H9 (cell line): Measurements from ENCODE around the gene CD58. TPM values are rescaled to one million over a fixed set of nuclear protein-coding genes. Genes with fewer than 3 reads are reported as not detected.

Experiments
- DNase-seq: peaks from one replicate; pipeline ENCODE4 v3.0.0-alpha.2; 2017
- H2AFZ ChIP-seq: one replicate; pipeline ENCODE4 v1.6.1; 2013; ENCODE audit warnings: mild to moderate bottlenecking, low read length, control low read depth, moderate library complexity
- H2AK5ac ChIP-seq: 2 replicates; pipeline ENCODE4 v1.6.1; 2013; ENCODE audit warnings: low read length, control low read depth, mixed read lengths; ENCODE audit not compliant: insufficient read length
- H2BK120ac ChIP-seq: one replicate; pipeline ENCODE4 v1.6.1; 2013; ENCODE audit warnings: low read depth, mild to moderate bottlenecking, low read length, control low read depth, inconsistent platforms; ENCODE audit not compliant: poor library complexity, severe bottlenecking
- H2BK12ac ChIP-seq: 2 replicates; pipeline ENCODE4 v1.6.1; 2013; ENCODE audit warnings: low read length, control low read depth, mixed read lengths, low read depth; ENCODE audit not compliant: insufficient read length
- H2BK15ac ChIP-seq: 2 replicates; pipeline ENCODE4 v1.6.1; 2013; ENCODE audit warnings: low read depth, low read length, control low read depth
- H2BK20ac ChIP-seq: one replicate; pipeline ENCODE4 v1.6.1; 2013; ENCODE audit warnings: low read depth, mild to moderate bottlenecking, low read length, control low read depth, inconsistent platforms; ENCODE audit not compliant: poor library complexity, severe bottlenecking
- H2BK5ac ChIP-seq: 2 replicates; pipeline ENCODE4 v1.6.1; 2013; ENCODE audit warnings: low read length, control low read depth, mixed read lengths; ENCODE audit not compliant: insufficient read length
- H3K14ac ChIP-seq: 2 replicates; pipeline ENCODE4 v1.6.1; 2013; ENCODE audit warnings: low read length, control low read depth; ENCODE audit not compliant: insufficient read depth
- H3K18ac ChIP-seq: 2 replicates; pipeline ENCODE4 v1.6.1; 2013; ENCODE audit warnings: low read depth, mild to moderate bottlenecking, mixed read lengths, low read length, control low read depth; ENCODE audit not compliant: insufficient read length
- H3K23ac ChIP-seq: 2 replicates; pipeline ENCODE4 v1.6.1; 2013; ENCODE audit warnings: low read length, control low read depth, mixed read lengths, low read depth; ENCODE audit not compliant: insufficient read length
- H3K23me2 ChIP-seq: 2 replicates; pipeline ENCODE4 v1.6.1; 2013; ENCODE audit warnings: low read depth, mild to moderate bottlenecking, mixed read lengths, low read length, control low read depth; ENCODE audit not compliant: insufficient read length, poor library complexity, severe bottlenecking
- H3K27ac ChIP-seq: 2 replicates; pipeline ENCODE4 v1.5.1; 2013; ENCODE audit warnings: low read length, control low read depth, mixed read lengths, low read depth; ENCODE audit not compliant: insufficient read length
- H3K27me3 ChIP-seq: 2 replicates; pipeline ENCODE4 v1.6.1; 2013; ENCODE audit warnings: low read length, control low read depth, inconsistent platforms; ENCODE audit not compliant: insufficient read depth
- H3K4ac ChIP-seq: 2 replicates; pipeline ENCODE4 v1.6.1; 2013; ENCODE audit warnings: low read depth, mild to moderate bottlenecking, control low read depth, inconsistent platforms, low read length, moderate library complexity
- H3K4me1 ChIP-seq: 2 replicates; pipeline ENCODE4 v1.6.1; 2013; ENCODE audit warnings: low read length, control low read depth, inconsistent platforms; ENCODE audit not compliant: insufficient read depth
- H3K4me2 ChIP-seq: 2 replicates; pipeline ENCODE4 v1.6.1; 2013; ENCODE audit warnings: low read length, control low read depth, mixed read lengths; ENCODE audit not compliant: insufficient read length, insufficient read depth
- H3K56ac ChIP-seq: 2 replicates; pipeline ENCODE4 v1.6.1; 2013; ENCODE audit warnings: low read depth, mild to moderate bottlenecking, mixed read lengths, low read length, control low read depth; ENCODE audit not compliant: insufficient read length
- H3K79me1 ChIP-seq: 2 replicates; pipeline ENCODE4 v1.6.1; 2013; ENCODE audit warnings: low read depth, mild to moderate bottlenecking, moderate library complexity, low read length, control low read depth, inconsistent platforms; ENCODE audit not compliant: insufficient read depth, poor library complexity, severe bottlenecking
- H3K79me2 ChIP-seq: 2 replicates; pipeline ENCODE4 v1.6.1; 2013; ENCODE audit warnings: low read length, control low read depth, inconsistent platforms; ENCODE audit not compliant: insufficient read depth
- H3K9ac ChIP-seq: 2 replicates; pipeline ENCODE4 v1.6.1; 2013; ENCODE audit warnings: low read length, control low read depth, mixed read lengths; ENCODE audit not compliant: insufficient read length; ENCODE audit errors: extremely low read depth
- H3K9me3 ChIP-seq: one replicate; pipeline ENCODE4 v1.6.1; 2013; ENCODE audit warnings: low read depth, low read length, inconsistent platforms; ENCODE audit not compliant: control insufficient read depth
- H3T11ph ChIP-seq: one replicate; pipeline ENCODE4 v1.6.1; 2013; ENCODE audit warnings: mild to moderate bottlenecking, low read length, control low read depth, inconsistent platforms
- H4K20me1 ChIP-seq: one replicate; pipeline ENCODE4 v1.6.1; 2013; ENCODE audit not compliant: control insufficient read depth, insufficient read length, insufficient read depth
- H4K5ac ChIP-seq: 2 replicates; pipeline ENCODE4 v1.6.1; 2013; ENCODE audit warnings: low read depth, mild to moderate bottlenecking, mixed read lengths, low read length, control low read depth; ENCODE audit not compliant: insufficient read length
- H4K8ac ChIP-seq: replicated peaks from 2 replicates; pipeline ENCODE4 v1.6.1; 2013; ENCODE audit warnings: low read length, control low read depth, mixed read lengths, low read depth; ENCODE audit not compliant: insufficient read length
- H4K91ac ChIP-seq: 2 replicates; pipeline ENCODE4 v1.6.1; 2013; ENCODE audit warnings: low read depth, mild to moderate bottlenecking, moderate library complexity, mixed read lengths, low read length, control low read depth; ENCODE audit not compliant: insufficient read length
- H3K27ac Mint-ChIP-seq, 3 experiments: 2 replicates in 2 of 3; 3 replicates in 1 of 3; pipeline ENCODE4 v1.8.0; 2020 to 2021; ENCODE audit warnings: mixed read lengths in 3 of 3, mild to moderate bottlenecking in 1 of 3, moderate library complexity in 1 of 3
- H3K27me3 Mint-ChIP-seq: 2 replicates; pipeline ENCODE4 v1.8.0; 2021; ENCODE audit warnings: low read depth, mild to moderate bottlenecking, moderate library complexity, mixed read lengths
- H3K36me3 Mint-ChIP-seq, 3 experiments: 2 replicates in 2 of 3; 3 replicates in 1 of 3; pipeline ENCODE4 v1.8.0; 2020 to 2021; ENCODE audit warnings: low read depth in 3 of 3, mixed read lengths in 3 of 3; ENCODE audit not compliant: insufficient read depth in 1 of 3
- H3K4me1 Mint-ChIP-seq, 2 experiments: 2 replicates each; pipeline ENCODE4 v1.8.0; 2020; ENCODE audit warnings: mixed read lengths in 2 of 2
- H3K4me3 Mint-ChIP-seq, 2 experiments: 2 replicates in 1 of 2; 3 replicates in 1 of 2; pipeline ENCODE4 v1.8.0; 2020 to 2021; ENCODE audit warnings: mild to moderate bottlenecking in 2 of 2, mixed read lengths in 2 of 2, moderate library complexity in 1 of 2
- H3K9me3 Mint-ChIP-seq, 2 experiments: 2 replicates in 1 of 2; 3 replicates in 1 of 2; pipeline ENCODE4 v1.8.0; 2020; ENCODE audit warnings: mild to moderate bottlenecking in 2 of 2, mixed read lengths in 2 of 2, moderate library complexity in 1 of 2
- CTCF ChIP-seq: fragments of 200-600 bp; sonication (generic); conservative IDR thresholded peaks from 3 replicates; pipeline ENCODE4 v1.8.0; 2021; ENCODE audit warnings: antibody characterized with exemption, mild to moderate bottlenecking
- WGBS: extraction: QIAGEN DNeasy Blood & Tissue Kit; methylation state at CpG from one replicate; pipeline ENCODE4 v1.1.7; 2013; ENCODE audit warnings: missing lambda C conversion rate, low lambda C conversion rate, mixed read lengths; ENCODE audit not compliant: insufficient read length; ENCODE audit errors: extremely low coverage; 5-methylcytosine and 5-hydroxymethylcytosine counted together
- total RNA-seq: library from RNA; stranded (reverse); gene quantifications from 2 replicates; pipeline ENCODE4 v1.2.1, GENCODE V29; 2021

The CD58 gene
- total RNA-seq, 1 experiment from 2014 or later = 4.3 TPM

GRCh38 chr1:116571215-116571919, 541 bp upstream of the CD58 start:
- H2AFZ ChIP-seq = no peak overlapping the region
- H4K91ac ChIP-seq = no peak overlapping the region
- no peaks in the 10 kb centered on the region for H3K79me1 ChIP-seq
- Mint-ChIP-seq H3K27ac (peak overlapping the region in 1 of 3 experiments; percentile 76; a peak in 1 of 7 replicates), H3K4me3 (peak overlapping the region; percentile 70 to 79), H3K27me3 (peaks cover 23% of the 10 kb centered on the region), H3K4me1 (peaks cover 20 to 32% of the 10 kb centered on the region in 2 experiments), H3K36me3 (no peaks in the 10 kb centered on the region), H3K9me3 (no peaks in the 10 kb centered on the region)
- H3K23ac ChIP-seq = no peak overlapping the region
- peak overlapping the region; percentile 51; the same call in 1 of the 2 replicates for H3K14ac ChIP-seq
- no peak overlapping the region for H2BK5ac ChIP-seq
- no peak for TF ChIP-seq CTCF
- peak overlapping the region; percentile 15 for H3K18ac ChIP-seq
- H4K5ac ChIP-seq = no peak overlapping the region
- DNase-seq = no peak
- H2BK15ac ChIP-seq = no peak overlapping the region
- no peak overlapping the region for H4K8ac ChIP-seq
- H3K4ac ChIP-seq = no peak overlapping the region
- H3K9me3 ChIP-seq = no peaks in the 10 kb centered on the region
- H2BK120ac ChIP-seq = no peak overlapping the region
- H2BK12ac ChIP-seq = no peak overlapping the region
- peak overlapping the region; percentile 79 for H3K4me2 ChIP-seq
- no peak overlapping the region for H2BK20ac ChIP-seq
- H3K79me2 ChIP-seq = no peaks in the 10 kb centered on the region; the same call in 1 of the 2 replicates
- H4K20me1 ChIP-seq = no peaks in the 10 kb centered on the region
- H3T11ph ChIP-seq = no peak overlapping the region
- H2AK5ac ChIP-seq = no peak overlapping the region
- no peak overlapping the region for H3K56ac ChIP-seq
- H3K27ac ChIP-seq = no peak overlapping the region
- WGBS = no CpG with 5 or more reads among the region's 24 CpGs
- H3K4me1 ChIP-seq = no peaks in the 10 kb centered on the region; the same call in 1 of the 2 replicates
- H3K9ac ChIP-seq = no peak overlapping the region
- H3K23me2 ChIP-seq = peaks cover 16% of the 10 kb centered on the region
- H3K27me3 ChIP-seq = no peaks in the 10 kb centered on the region; the same call in 1 of the 2 replicates
